Measurements from ENCODE around the gene COL24A1. TPM values are rescaled to one million over a fixed set of nuclear protein-coding genes. Genes with fewer than 3 reads are reported as not detected.
A peak's percentile ranks its signal among the peaks of the same experiment; 100 is the strongest.

Gene COL24A1
- total RNA-seq, 1 donor = 0.27 TPM

DNA sequence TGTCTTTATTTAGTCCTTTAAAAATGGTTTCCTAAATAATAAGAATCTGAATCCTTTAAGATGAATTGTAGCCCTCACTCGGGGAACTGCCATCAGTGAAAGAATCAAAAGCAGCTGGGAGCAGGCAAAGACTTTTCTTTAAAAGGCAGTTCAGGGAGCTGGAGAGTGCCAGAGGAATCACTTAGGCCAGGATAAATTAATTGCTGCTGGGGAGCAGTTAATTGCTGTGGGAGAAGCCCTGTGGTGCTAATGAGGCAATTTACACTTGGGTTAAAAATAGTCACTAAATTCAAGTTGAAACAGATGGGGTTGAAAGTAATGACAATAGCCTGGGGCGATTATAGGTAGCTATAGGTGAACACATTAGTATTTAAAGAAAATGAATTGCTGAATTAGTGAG is 38.7 kb upstream of the COL24A1 start:
- DNase-seq (ENCODE audit: low read depth) = no peak
- TF ChIP-seq, protein P1, sequence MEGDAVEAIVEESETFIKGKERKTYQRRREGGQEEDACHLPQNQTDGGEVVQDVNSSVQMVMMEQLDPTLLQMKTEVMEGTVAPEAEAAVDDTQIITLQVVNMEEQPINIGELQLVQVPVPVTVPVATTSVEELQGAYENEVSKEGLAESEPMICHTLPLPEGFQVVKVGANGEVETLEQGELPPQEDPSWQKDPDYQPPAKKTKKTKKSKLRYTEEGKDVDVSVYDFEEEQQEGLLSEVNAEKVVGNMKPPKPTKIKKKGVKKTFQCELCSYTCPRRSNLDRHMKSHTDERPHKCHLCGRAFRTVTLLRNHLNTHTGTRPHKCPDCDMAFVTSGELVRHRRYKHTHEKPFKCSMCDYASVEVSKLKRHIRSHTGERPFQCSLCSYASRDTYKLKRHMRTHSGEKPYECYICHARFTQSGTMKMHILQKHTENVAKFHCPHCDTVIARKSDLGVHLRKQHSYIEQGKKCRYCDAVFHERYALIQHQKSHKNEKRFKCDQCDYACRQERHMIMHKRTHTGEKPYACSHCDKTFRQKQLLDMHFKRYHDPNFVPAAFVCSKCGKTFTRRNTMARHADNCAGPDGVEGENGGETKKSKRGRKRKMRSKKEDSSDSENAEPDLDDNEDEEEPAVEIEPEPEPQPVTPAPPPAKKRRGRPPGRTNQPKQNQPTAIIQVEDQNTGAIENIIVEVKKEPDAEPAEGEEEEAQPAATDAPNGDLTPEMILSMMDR (IDR thresholded peaks at IDR 0.05; ENCODE audit: insufficient read depth, low read length) = no peak
- no peak overlapping the region for H3K4me3 ChIP-seq (ENCODE audit: low read depth, low read length)

DNA sequence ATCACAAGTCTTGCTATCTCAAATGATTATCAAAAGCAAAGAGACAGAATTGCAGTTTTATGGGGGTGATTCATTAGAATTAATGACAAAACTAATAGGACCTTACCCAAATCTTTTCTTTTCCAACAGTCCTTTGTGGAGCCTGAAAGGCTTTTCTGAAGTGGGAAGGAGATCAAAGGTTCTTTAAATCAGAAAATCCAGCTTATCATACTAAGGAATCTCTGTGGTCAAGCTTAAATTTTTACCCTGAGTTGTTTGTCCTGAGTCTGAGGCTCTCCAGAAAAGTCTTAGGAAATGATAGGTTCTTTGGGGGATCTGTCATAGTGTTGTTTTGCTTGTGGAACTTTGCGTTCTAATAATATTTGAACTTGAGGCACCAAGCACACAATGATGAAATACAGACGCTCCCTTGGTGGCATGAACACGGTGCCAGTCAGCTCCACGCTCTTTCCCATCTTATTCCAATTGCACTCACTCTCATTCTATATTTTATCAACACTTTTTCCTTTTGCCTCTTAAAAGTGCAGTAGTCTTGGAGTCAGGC is 38.0 kb upstream of the COL24A1 start:
- DNase-seq (ENCODE audit: low read depth) = peak; percentile 16
- TF ChIP-seq, protein P1 (IDR thresholded peaks at IDR 0.05; ENCODE audit: insufficient read depth, low read length) = no peak
- no peak overlapping the region for H3K4me3 ChIP-seq (ENCODE audit: low read depth, low read length)

DNA sequence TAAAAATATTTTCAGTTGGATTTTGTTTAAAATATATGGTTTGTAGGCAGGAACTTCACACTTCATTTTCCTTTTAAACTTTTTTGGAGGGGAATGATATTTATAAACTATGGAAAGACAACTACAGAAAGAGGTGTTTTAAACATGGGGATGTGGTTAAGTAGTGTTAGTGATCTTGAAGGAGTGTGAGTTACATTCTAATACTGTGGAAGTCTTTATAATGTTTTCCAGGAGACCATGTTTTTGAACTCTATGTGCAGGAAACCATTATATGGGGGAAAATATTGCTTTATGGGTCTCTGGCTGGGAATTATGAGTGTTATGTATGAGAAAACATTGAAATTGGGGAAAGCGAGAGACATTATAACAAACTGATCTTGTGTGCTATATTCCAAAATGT is 35.8 kb upstream of the COL24A1 start:
- no peak overlapping the region for H3K4me3 ChIP-seq (ENCODE audit: low read depth, low read length)
- TF ChIP-seq, protein P1 (IDR thresholded peaks at IDR 0.05; ENCODE audit: insufficient read depth, low read length) = no peak
- no peak for DNase-seq (ENCODE audit: low read depth)

- no peak for DNase-seq (ENCODE audit: low read depth)
- no peak overlapping the region for H3K4me3 ChIP-seq (ENCODE audit: low read depth, low read length)
- TF ChIP-seq, protein P1 (IDR thresholded peaks at IDR 0.05; ENCODE audit: insufficient read depth, low read length) = no peak
These were observed 35.4 kb upstream of the COL24A1 start for GRCh38 chr1:86191958-86192357.

DNA sequence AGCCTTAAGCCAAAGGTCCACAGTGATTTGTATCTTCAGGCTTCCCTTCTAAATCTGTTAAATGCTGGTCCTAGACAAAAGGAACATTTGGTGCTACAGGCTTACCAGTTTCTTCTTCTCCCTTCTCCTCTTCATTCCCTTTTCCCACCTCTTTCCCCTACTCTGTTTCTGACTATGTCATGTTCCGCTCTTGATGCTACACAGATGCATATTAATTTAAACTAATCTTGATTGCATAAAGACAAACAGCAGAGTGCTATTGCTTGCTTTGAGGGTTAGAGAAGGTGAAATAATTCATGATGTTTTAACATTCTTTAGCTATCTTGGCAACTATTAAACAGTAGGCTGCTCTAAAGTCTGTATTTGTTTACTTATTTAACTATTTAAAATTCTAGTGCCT is 34.3 kb upstream of the COL24A1 start:
- TF ChIP-seq, protein P1 (IDR thresholded peaks at IDR 0.05; ENCODE audit: insufficient read depth, low read length) = no peak
- no peak overlapping the region for H3K4me3 ChIP-seq (ENCODE audit: low read depth, low read length)
- no peak for DNase-seq (ENCODE audit: low read depth)

DNA sequence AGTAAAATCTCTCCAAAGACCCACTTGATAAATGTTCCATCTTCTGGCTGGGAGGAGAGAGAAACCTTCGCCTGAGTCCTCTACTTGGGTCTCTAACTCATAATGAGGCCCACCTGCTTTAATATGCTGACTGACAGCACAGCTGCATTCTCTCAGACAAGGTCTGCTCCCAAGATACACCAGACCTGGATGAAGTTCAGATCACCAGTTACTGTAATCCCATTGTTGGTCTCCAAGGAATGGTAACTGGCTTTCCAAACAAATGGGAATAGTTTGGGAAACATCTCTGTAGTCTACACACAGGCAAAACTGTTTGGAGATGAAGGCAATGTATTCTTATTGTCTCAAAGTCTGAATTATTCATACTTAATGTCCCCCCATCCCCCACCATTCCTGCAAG is 27.9 kb upstream of the COL24A1 start:
- no peak overlapping the region for H3K4me3 ChIP-seq (ENCODE audit: low read depth, low read length)
- TF ChIP-seq, protein P1 (IDR thresholded peaks at IDR 0.05; ENCODE audit: insufficient read depth, low read length) = no peak
- DNase-seq (ENCODE audit: low read depth) = no peak

GRCh38 chr1:86183810-86184209 is 27.2 kb upstream of the COL24A1 start:
- no peak for DNase-seq (ENCODE audit: low read depth)

More at GRCh38 chr1:86183810-86184209, 27.2 kb upstream of the COL24A1 start:
- TF ChIP-seq, protein P1 (IDR thresholded peaks at IDR 0.05; ENCODE audit: insufficient read depth, low read length) = no peak
- no peak overlapping the region for H3K4me3 ChIP-seq (ENCODE audit: low read depth, low read length)

Data from fibroblast of the aortic adventitia (primary cell).